Adrenal gland (tissue), 12 donors: ENCODE measurements around the gene LCN1. TPM values are rescaled to one million over a fixed set of nuclear protein-coding genes. Genes with fewer than 3 reads are reported as not detected.

Source experiments
- DNase-seq, 7 donors: peaks; one replicate each; pipeline ENCODE4 v3.0.0-alpha.2; 2019 to 2020
- H3K27ac ChIP-seq, 5 donors: fragments of 200-600 bp; sonication (generic) in 4 of 5; 1 replicate in 3 of 5; 2 replicates in 2 of 5; pipeline versions ENCODE4 v1.5.1 to v1.8.0; 2016 to 2020; ENCODE audit warnings: mild to moderate bottlenecking in 1 of 5
- H3K27me3 ChIP-seq: fragments of 200-600 bp; 2 replicates; pipeline ENCODE4 v1.8.0; 2021
- H3K36me3 ChIP-seq, 2 donors: fragments of 200-600 bp; replicated peaks in 1 of 2; 1 replicate in 1 of 2; 2 replicates in 1 of 2; pipeline versions ENCODE4 v1.5.1 to v1.8.0; 2018 to 2022
- H3K4me1 ChIP-seq, 2 donors: fragments of 200-600 bp; replicated peaks in 1 of 2; 1 replicate in 1 of 2; 2 replicates in 1 of 2; pipeline versions ENCODE4 v1.5.1 to v1.8.0; 2018 to 2021
- H3K4me3 ChIP-seq, 4 donors: fragments of 200-600 bp; sonication (generic) in 3 of 4; one replicate each; pipeline ENCODE4 v1.5.1; 2016 to 2018
- H3K9me3 ChIP-seq, 3 donors: fragments of 200-600 bp; sonication (generic) in 1 of 3; replicated peaks in 1 of 3; 1 replicate in 2 of 3; 2 replicates in 1 of 3; pipeline versions ENCODE4 v1.5.1 to v1.8.0; 2016 to 2021
- CTCF ChIP-seq, 6 experiments: fragments of 450-650 bp in 4 of 6; fragments of 200-600 bp in 2 of 6; sonication (generic) in 1 of 6; IDR thresholded peaks; 1 replicate in 5 of 6; 2 replicates in 1 of 6; pipeline versions ENCODE4 v1.5.1 to v1.8.0; 2016 to 2021; ENCODE audit warnings: antibody characterized with exemption in 6 of 6, mild to moderate bottlenecking in 2 of 6, moderate library complexity in 1 of 6
- POLR2A ChIP-seq, 2 donors: fragments of 450-650 bp; IDR thresholded peaks; one replicate each; pipeline ENCODE4 v1.6.1; 2017; ENCODE audit warnings: antibody characterized with exemption in 2 of 2, mild to moderate bottlenecking in 2 of 2, moderate library complexity in 1 of 2
- WGBS, 4 donors: extraction: QIAGEN DNeasy Blood & Tissue Kit in 2 of 4; methylation state at CpG; one replicate each; pipeline versions ENCODE4 v1.1.5 to v1.1.7; 2013 to 2017; 5-methylcytosine and 5-hydroxymethylcytosine counted together
- intact Hi-C, 2 donors: fragments of 100-400 bp; cut with DNase I; formaldehyde crosslinking; loops; one replicate each; pipeline versions ENCODE4 v1.14.1 to v1.15.0; 2022 to 2023
- polyA plus RNA-seq, 3 donors: library from polyadenylated mRNA; stranded (reverse); fragments of 200-250 nt in 2 of 3; fragments of 350-450 nt in 1 of 3; fragmentation: Illumina TruSeq in 1 of 3; extraction: RNeasy Lipid Tissue Mini Kit (QIAGEN cat#74804) in 1 of 3; gene quantifications; one replicate each; pipeline ENCODE4 v1.2.3, GENCODE V29; 2013 to 2014
- total RNA-seq, 9 donors: library from RNA; depleted of rRNA in 4 of 9; stranded (reverse); fragments of >200 nt in 4 of 9; fragments of 120-200 nt in 1 of 9; fragmentation: NEBNext Ultra II Directional in 1 of 9; extraction: Animal tissue kit (Norgen Biotek cat#: 25700) in 1 of 9; gene quantifications; one replicate each; pipeline versions ENCODE4 v1.1.0 to v1.2.4, GENCODE V29; 2013 to 2023
- donor health status: healthy with polysubstance abuse.
- donor health status: Bipolar disorder and iron deficiency.
- donor health status: DM: yes; HTN: yes; CAD: no.
- donor health status: DM: no; HTN: no; CAD: no.
- donor health status: DM: no; HTN: no; CAD: no.
- donor health status: DM: yes; HTN: yes; CAD: no.

The LCN1 gene
- total and polyA plus RNA-seq, 12 donors: not detected

- H3K4me3 ChIP-seq: no peak overlapping the region
- WGBS, 4 donors: 94 to 97% (median 96%) methylated on average over 11 to 40 of the region's 40 CpGs
- intact Hi-C loops: no loop called here
- H3K36me3 ChIP-seq: peaks cover 0 to 41% of the 10 kb centered on the region in 2 donors
- no peak for DNase-seq
- no peaks in the 10 kb centered on the region for H3K27me3 ChIP-seq
- no peaks in the 10 kb centered on the region for H3K4me1 ChIP-seq
- H3K9me3 ChIP-seq: no peaks in the 10 kb centered on the region
- no peak overlapping the region for H3K27ac ChIP-seq
- TF ChIP-seq POLR2A (IDR thresholded peaks at IDR 0.05) (no peak), CTCF (IDR thresholded peaks at IDR 0.05) (no peak)
Observed at GRCh38 chr9:135487281-135488012, 33.8 kb upstream of the LCN1 start.

GRCh38 chr9:135488013-135488330, 33.3 kb upstream of the LCN1 start:
- 94 to 97% (median 96%) methylated on average over 17 to 18 of the region's 18 CpGs for WGBS, 4 donors
- no peak overlapping the region for H3K27ac ChIP-seq
- no peaks in the 10 kb centered on the region for H3K9me3 ChIP-seq
- H3K27me3 ChIP-seq: no peaks in the 10 kb centered on the region
- H3K4me1 ChIP-seq: no peaks in the 10 kb centered on the region
- H3K36me3 ChIP-seq: peaks cover 0 to 41% of the 10 kb centered on the region in 2 donors
- no peak overlapping the region for H3K4me3 ChIP-seq
- TF ChIP-seq POLR2A (IDR thresholded peaks at IDR 0.05): no peak
- no peak for TF ChIP-seq CTCF (IDR thresholded peaks at IDR 0.05)
- DNase-seq: no peak
- intact Hi-C loops: no loop called here

- intact Hi-C loops: no loop called here
Observed at GRCh38 chr9:135488527-135488926, 32.7 kb upstream of the LCN1 start.

More at GRCh38 chr9:135488527-135488926, 32.7 kb upstream of the LCN1 start:
- no peak overlapping the region for H3K27ac ChIP-seq
- H3K9me3 ChIP-seq: no peaks in the 10 kb centered on the region
- H3K27me3 ChIP-seq: no peaks in the 10 kb centered on the region
- H3K4me1 ChIP-seq: no peaks in the 10 kb centered on the region
- no peak overlapping the region for H3K4me3 ChIP-seq
- WGBS, 4 donors: 90 to 96% (median 94%) methylated on average over 15 to 17 of the region's 17 CpGs
- DNase-seq: no peak
- peaks cover 0 to 41% of the 10 kb centered on the region in 2 donors for H3K36me3 ChIP-seq
- TF ChIP-seq POLR2A (IDR thresholded peaks at IDR 0.05) (no peak), CTCF (IDR thresholded peaks at IDR 0.05) (no peak)
